HG02938 (cell line): ENCODE measurements around the gene SLC35G4.
"Not testable (repeated sequence)": the region's sequence is repeated elsewhere in the genome, so short reads cannot be mapped to it uniquely, and the experiment has no call there.

Experiments
- ATAC-seq: cut with Tn5 transposase; IDR thresholded peaks from one replicate; pipeline ENCODE4 v1.9.1; 2021; ENCODE audit warnings: mild to moderate bottlenecking, moderate library complexity; ENCODE audit not compliant: unreplicated experiment

The SLC35G4 gene

GRCh38 chr18:11613073-11613472, 3.7 kb downstream of the SLC35G4 start:
- not testable (repeated sequence) for ATAC-seq

- ATAC-seq = not testable (repeated sequence)
Observed at GRCh38 chr18:11613611-11614010, 4.2 kb downstream of the SLC35G4 start.

- not testable (repeated sequence) for ATAC-seq
Observed at GRCh38 chr18:11614042-11614441, 4.6 kb downstream of the SLC35G4 start.

GRCh38 chr18:11614981-11615380, 5.6 kb downstream of the SLC35G4 start:
- ATAC-seq = not testable (repeated sequence)

- ATAC-seq = not testable (repeated sequence)
Observed at GRCh38 chr18:11647310-11647709, 37.9 kb downstream of the SLC35G4 start.

GRCh38 chr18:11647804-11648203, 38.4 kb downstream of the SLC35G4 start:
- not testable (repeated sequence) for ATAC-seq

GRCh38 chr18:11649839-11650238, 40.4 kb downstream of the SLC35G4 start:
- no peak for ATAC-seq

GRCh38 chr18:11651899-11652298, 42.5 kb downstream of the SLC35G4 start:
- no peak for ATAC-seq

- no peak for ATAC-seq
Observed at GRCh38 chr18:11653521-11653920, 44.1 kb downstream of the SLC35G4 start.

- no peak for ATAC-seq
Observed at GRCh38 chr18:11654736-11655605, 45.6 kb downstream of the SLC35G4 start.

GRCh38 chr18:11655606-11655932, 46.2 kb downstream of the SLC35G4 start:
- ATAC-seq = no peak

GRCh38 chr18:11657152-11657551, 47.8 kb downstream of the SLC35G4 start:
- ATAC-seq = no peak

GRCh38 chr18:11657554-11657953, 48.2 kb downstream of the SLC35G4 start:
- no peak for ATAC-seq

- ATAC-seq = no peak
Observed at GRCh38 chr18:11658019-11658418, 48.6 kb downstream of the SLC35G4 start.

- no peak for ATAC-seq
Observed at GRCh38 chr18:11658989-11659388, 49.6 kb downstream of the SLC35G4 start.
